Mammary epithelial cell (primary cell): ENCODE results near the gene ARHGEF4.

Source experiments
- EZH2 ChIP-seq: IDR thresholded peaks from 2 replicates; pipeline ENCODE4 v1.6.1; 2012; ENCODE audit warnings: low read length, inconsistent platforms, borderline replicate concordance
- TF ChIP-seq, protein P1 (sequence below), 2 donors: IDR thresholded peaks in 1 of 2; conservative IDR thresholded peaks in 1 of 2; 2 replicates each; pipeline ENCODE4 v1.5.1; 2011 to 2012; ENCODE audit warnings: inconsistent platforms in 2 of 2, low read length in 2 of 2, mild to moderate bottlenecking in 2 of 2, control low read depth in 1 of 2, low read depth in 1 of 2; ENCODE audit not compliant: insufficient read depth in 1 of 2; ENCODE audit errors: extremely low read depth in 1 of 2

DNA sequence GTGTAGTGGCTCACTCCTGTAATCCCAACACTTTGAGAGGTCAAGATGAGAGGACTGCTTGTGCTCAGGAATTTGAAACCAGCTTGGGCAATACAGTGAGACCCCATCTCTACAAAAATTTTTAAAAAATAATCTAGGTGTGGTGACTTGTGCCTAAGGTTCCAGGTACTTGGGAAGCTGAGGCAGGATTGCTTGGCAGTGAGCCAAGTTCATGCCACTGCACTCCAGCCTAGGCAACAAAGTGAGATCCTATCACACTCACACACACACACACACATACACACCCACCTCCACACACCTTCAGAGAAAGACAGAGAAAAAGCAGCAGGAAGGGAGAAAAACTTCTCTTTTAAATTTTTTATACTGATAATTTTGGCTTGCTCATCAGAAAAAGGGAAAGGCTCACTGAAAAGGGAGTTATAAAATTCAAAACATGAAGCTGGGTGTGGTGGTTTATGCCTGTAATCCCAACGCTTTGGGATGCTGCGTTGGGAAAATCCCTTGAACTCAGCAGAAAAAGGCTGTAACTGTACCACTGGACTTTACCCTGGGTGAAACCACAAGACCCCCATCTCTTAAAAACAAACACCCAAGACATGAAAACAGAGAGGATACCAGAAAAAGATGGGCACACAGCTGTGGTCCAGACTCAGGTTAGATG, 230.9 kb downstream of the ARHGEF4 start:
- TF ChIP-seq, protein P1, sequence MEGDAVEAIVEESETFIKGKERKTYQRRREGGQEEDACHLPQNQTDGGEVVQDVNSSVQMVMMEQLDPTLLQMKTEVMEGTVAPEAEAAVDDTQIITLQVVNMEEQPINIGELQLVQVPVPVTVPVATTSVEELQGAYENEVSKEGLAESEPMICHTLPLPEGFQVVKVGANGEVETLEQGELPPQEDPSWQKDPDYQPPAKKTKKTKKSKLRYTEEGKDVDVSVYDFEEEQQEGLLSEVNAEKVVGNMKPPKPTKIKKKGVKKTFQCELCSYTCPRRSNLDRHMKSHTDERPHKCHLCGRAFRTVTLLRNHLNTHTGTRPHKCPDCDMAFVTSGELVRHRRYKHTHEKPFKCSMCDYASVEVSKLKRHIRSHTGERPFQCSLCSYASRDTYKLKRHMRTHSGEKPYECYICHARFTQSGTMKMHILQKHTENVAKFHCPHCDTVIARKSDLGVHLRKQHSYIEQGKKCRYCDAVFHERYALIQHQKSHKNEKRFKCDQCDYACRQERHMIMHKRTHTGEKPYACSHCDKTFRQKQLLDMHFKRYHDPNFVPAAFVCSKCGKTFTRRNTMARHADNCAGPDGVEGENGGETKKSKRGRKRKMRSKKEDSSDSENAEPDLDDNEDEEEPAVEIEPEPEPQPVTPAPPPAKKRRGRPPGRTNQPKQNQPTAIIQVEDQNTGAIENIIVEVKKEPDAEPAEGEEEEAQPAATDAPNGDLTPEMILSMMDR (conservative IDR thresholded peaks at IDR 0.05 in 1 of 2, IDR thresholded peaks at IDR 0.05 in 1 of 2; ENCODE audit: extremely low read depth in 1 of 2, insufficient read depth in 1 of 2, low read depth in 1 of 2, low read length in 2 of 2) = no peak
- TF ChIP-seq EZH2 = no peak
